CD4-positive, alpha-beta T cell treated with Interferon alpha-2 for 1 hour (primary cell): ENCODE measurements around the gene ABCC4.
A peak's percentile ranks its signal among the peaks of the same experiment; 100 is the strongest.

Source experiments
- DNase-seq, 2 donors: peaks; one replicate each; pipeline ENCODE4 v3.0.0-alpha.2; 2020 to 2022

The ABCC4 gene

GRCh38 chr13:95301183-95301967 is at the start of gene ABCC4:
Gene ABCC4 (minus strand): TSS chr13:95301451. CDS start chr13:95301314, 137 bp downstream.
- peak; percentile 28 to 53 for DNase-seq

GRCh38 chr13:95349267-95349666 is 48.0 kb upstream of the ABCC4 start:
- no peak for DNase-seq

GRCh38 chr13:95343944-95344343 is 42.7 kb upstream of the ABCC4 start:
- DNase-seq = no peak

GRCh38 chr13:95341441-95341840 is 40.2 kb upstream of the ABCC4 start:
- DNase-seq = no peak

GRCh38 chr13:95338905-95339304 is 37.7 kb upstream of the ABCC4 start:
- DNase-seq = no peak

- DNase-seq = no peak
Measured at GRCh38 chr13:95337597-95337996, 36.3 kb upstream of the ABCC4 start.

- no peak for DNase-seq
Measured at GRCh38 chr13:95335667-95336066, 34.4 kb upstream of the ABCC4 start.

GRCh38 chr13:95328386-95328785 is 27.1 kb upstream of the ABCC4 start:
- no peak for DNase-seq

GRCh38 chr13:95327190-95327589 is 25.9 kb upstream of the ABCC4 start:
- no peak for DNase-seq

GRCh38 chr13:95326695-95327094 is 25.4 kb upstream of the ABCC4 start:
- DNase-seq = no peak

- no peak for DNase-seq
Measured at GRCh38 chr13:95325485-95325884, 24.2 kb upstream of the ABCC4 start.

- DNase-seq = no peak
Measured at GRCh38 chr13:95323930-95324662, 22.8 kb upstream of the ABCC4 start.

GRCh38 chr13:95319551-95320274 is 18.5 kb upstream of the ABCC4 start:
- DNase-seq = no peak

GRCh38 chr13:95317039-95317989 is 16.1 kb upstream of the ABCC4 start:
- no peak for DNase-seq

- DNase-seq = no peak
Measured at GRCh38 chr13:95315752-95316151, 14.5 kb upstream of the ABCC4 start.

GRCh38 chr13:95307507-95307906 is 6.3 kb upstream of the ABCC4 start:
- no peak for DNase-seq

- no peak for DNase-seq
Measured at GRCh38 chr13:95304453-95304852, 3.2 kb upstream of the ABCC4 start.

- no peak for DNase-seq
Measured at GRCh38 chr13:95301968-95302393, 730 bp upstream of the ABCC4 start.

GRCh38 chr13:95300625-95301182 is 547 bp downstream of the ABCC4 start:
- DNase-seq = peak; percentile 24 to 40

GRCh38 chr13:95298971-95299621 is 2.2 kb downstream of the ABCC4 start:
- no peak for DNase-seq

- DNase-seq = no peak
Measured at GRCh38 chr13:95298169-95298965, 2.9 kb downstream of the ABCC4 start.
